HCT116 (cell line): ENCODE results near the gene NPL. TPM values are rescaled to one million over a fixed set of nuclear protein-coding genes. Genes with fewer than 3 reads are reported as not detected.

Experiments
- ATAC-seq: fragments of 200-7000 bp; cut with Tn5 transposase; 2 replicates; pipeline ENCODE4 v1.9.1; 2020; ENCODE audit warnings: mild to moderate bottlenecking, moderate library complexity
- BruUV-seq: library from RNA; stranded (reverse); fragments of 400-500 nt; replicated peaks from 2 replicates; lab custom pipeline; 2021; lab: Mats Ljungman, UMichigan
- CTCF ChIA-PET: fragments of 300-600 bp; sonication (Branson Sonifier 250); formaldehyde crosslinking; loops from one replicate; lab custom pipeline; 2021; ENCODE audit warnings: antibody characterized with exemption; lab: Charles Lee
- POLR2A ChIA-PET: fragments of 300-600, 350-600 bp; sonication (Branson Sonifier 250); formaldehyde crosslinking; loops from one replicate; lab custom pipeline; 2021; ENCODE audit warnings: antibody characterized with exemption; lab: Charles Lee
- RAD21 ChIA-PET, 2 experiments: fragments of 300-600 bp; sonication (Branson Sonifier 250); formaldehyde crosslinking; loops; one replicate each; lab custom pipeline; 2023; ENCODE audit warnings: low total read pairs in 2 of 2; ENCODE audit not compliant: uncharacterized antibody in 2 of 2, unreplicated experiment in 2 of 2, low non-redundant PET in 1 of 2; lab: Charles Lee
- DNase-seq: peaks from one replicate; pipeline ENCODE4 v3.0.0-alpha.2; 2010; ENCODE audit warnings: low read depth, low spot score
- H2AFZ ChIP-seq: fragments of 200-600 bp; shearing (Covaris generic), sonication (generic); 2 replicates; pipeline ENCODE4 v1.6.1; 2017; ENCODE audit warnings: low read depth, mixed run types, mixed read lengths, antibody characterized with exemption, low read length; ENCODE audit not compliant: poor library complexity, severe bottlenecking
- H3K27ac ChIP-seq: 2 replicates; pipeline ENCODE4 v1.5.1; 2012; ENCODE audit warnings: low read depth, low read length
- H3K27me3 ChIP-seq: fragments of 200-600 bp; sonication (generic); 2 replicates; pipeline ENCODE4 v1.6.1; 2016; ENCODE audit warnings: mixed run types, low read length, mixed read lengths; ENCODE audit not compliant: insufficient read depth
- H3K36me3 ChIP-seq, 2 experiments: fragments of 200-500 bp in 1 of 2; fragments of 200-600 bp in 1 of 2; sonication (Bioruptor generic) in 1 of 2; sonication (generic) in 1 of 2; 2 replicates each; pipeline versions ENCODE4 v1.5.1 to v1.6.1; 2014 to 2016; ENCODE audit warnings: low read length in 2 of 2, inconsistent platforms in 1 of 2, mixed read lengths in 1 of 2, mixed run types in 1 of 2; ENCODE audit not compliant: insufficient read depth in 2 of 2, control insufficient read depth in 1 of 2
- H3K4me1 ChIP-seq, 2 experiments: fragments of 200-600 bp in 1 of 2; sonication (generic) in 1 of 2; 2 replicates each; pipeline versions ENCODE4 v1.5.1 to v1.6.1; 2012 to 2017; ENCODE audit warnings: low read length in 2 of 2, inconsistent platforms in 1 of 2, mild to moderate bottlenecking in 1 of 2, mixed read lengths in 1 of 2, mixed run types in 1 of 2, moderate library complexity in 1 of 2; ENCODE audit not compliant: insufficient read depth in 2 of 2, control insufficient read depth in 1 of 2
- H3K4me2 ChIP-seq: fragments of 200-600 bp; sonication (generic); 2 replicates; pipeline ENCODE4 v1.6.1; 2017; ENCODE audit warnings: mixed run types, low read length, mixed read lengths
- H3K4me3 ChIP-seq, 2 experiments: fragments of 200-600 bp in 1 of 2; sonication (generic) in 1 of 2; replicated peaks in 1 of 2; 2 replicates each; pipeline ENCODE4 v1.5.1; 2011 to 2016; ENCODE audit warnings: low read length in 2 of 2, control low read depth in 1 of 2, low read depth in 1 of 2, mild to moderate bottlenecking in 1 of 2, mixed read lengths in 1 of 2, mixed run types in 1 of 2
- H3K79me2 ChIP-seq: fragments of 200-600 bp; sonication (generic); 2 replicates; pipeline ENCODE4 v1.6.1; 2017; ENCODE audit warnings: mild to moderate bottlenecking, mixed run types, low read length, moderate library complexity, mixed read lengths; ENCODE audit not compliant: insufficient read depth
- H3K9ac ChIP-seq: fragments of 200-600 bp; sonication (generic); 2 replicates; pipeline ENCODE4 v1.6.1; 2016; ENCODE audit warnings: low read length, mixed read lengths
- H3K9me2 ChIP-seq: fragments of 200-600 bp; sonication (generic), shearing (Covaris generic); 2 replicates; pipeline ENCODE4 v1.6.1; 2017; ENCODE audit warnings: mixed run types, mild to moderate bottlenecking, moderate library complexity; ENCODE audit not compliant: insufficient read depth
- H3K9me3 ChIP-seq, 2 experiments: fragments of 200-500 bp in 1 of 2; fragments of 200-600 bp in 1 of 2; sonication (Bioruptor generic) in 1 of 2; sonication (generic) in 1 of 2; 2 replicates each; pipeline ENCODE4 v1.6.1; 2014 to 2017; ENCODE audit warnings: low read length in 2 of 2, mixed read lengths in 2 of 2, inconsistent platforms in 1 of 2, low read depth in 1 of 2, mild to moderate bottlenecking in 1 of 2, mixed run types in 1 of 2, moderate library complexity in 1 of 2; ENCODE audit not compliant: control insufficient read depth in 1 of 2, insufficient read depth in 1 of 2
- H4K20me1 ChIP-seq: fragments of 200-600 bp; sonication (generic), shearing (Covaris generic); 2 replicates; pipeline ENCODE4 v1.6.1; 2017; ENCODE audit warnings: mixed run types, mild to moderate bottlenecking, moderate library complexity; ENCODE audit not compliant: insufficient read depth
- CBX3 ChIP-seq: IDR thresholded peaks from 2 replicates; pipeline ENCODE4 v1.6.1; 2012; ENCODE audit warnings: low read depth
- CTCF ChIP-seq, 3 experiments: fragments of 200-600 bp in 1 of 3; sonication (generic) in 1 of 3; IDR thresholded peaks in 2 of 3; conservative IDR thresholded peaks in 1 of 3; 2 replicates each; pipeline ENCODE4 v1.5.1; 2012 to 2017; ENCODE audit warnings: low read depth in 2 of 3, low read length in 2 of 3, antibody characterized with exemption in 1 of 3, borderline replicate concordance in 1 of 3, control low read depth in 1 of 3, mild to moderate bottlenecking in 1 of 3, mixed read lengths in 1 of 3, mixed run types in 1 of 3, moderate library complexity in 1 of 3; ENCODE audit not compliant: insufficient read depth in 1 of 3
- EGR1 ChIP-seq: IDR thresholded peaks from 2 replicates; pipeline ENCODE4 v1.6.1; 2012; ENCODE audit warnings: low read depth
- ELF1 ChIP-seq: IDR thresholded peaks from 2 replicates; pipeline ENCODE4 v1.6.1; 2012; ENCODE audit warnings: low read depth, borderline replicate concordance
- JUND ChIP-seq: IDR thresholded peaks from 2 replicates; pipeline ENCODE4 v1.6.1; 2012
- POLR2A ChIP-seq: IDR thresholded peaks from 2 replicates; pipeline ENCODE4 v1.7.0; 2011; ENCODE audit warnings: borderline replicate concordance; ENCODE audit not compliant: insufficient read depth, insufficient read length; ENCODE audit errors: extremely low read depth
- RAD21 ChIP-seq: IDR thresholded peaks from 2 replicates; pipeline ENCODE4 v1.6.1; 2012; ENCODE audit warnings: low read depth, mild to moderate bottlenecking
- REST ChIP-seq: IDR thresholded peaks from 2 replicates; pipeline ENCODE4 v1.6.1; 2012; ENCODE audit warnings: low read depth
- SP1 ChIP-seq: IDR thresholded peaks from 2 replicates; pipeline ENCODE4 v1.6.1; 2012; ENCODE audit warnings: low read depth
- TCF7L2 ChIP-seq: IDR thresholded peaks from 2 replicates; pipeline ENCODE4 v1.7.0; 2011; ENCODE audit warnings: borderline replicate concordance, inconsistent platforms; ENCODE audit not compliant: insufficient read depth, insufficient read length; ENCODE audit errors: extremely low read depth
- ZNF274 ChIP-seq: fragments of 200-500 bp; sonication (Bioruptor generic); IDR thresholded peaks from 2 replicates; pipeline ENCODE4 v1.6.1; 2014; ENCODE audit warnings: mild to moderate bottlenecking, low read depth, low read length, inconsistent platforms
- intact Hi-C: fragments of 100-400 bp; cut with micrococcal nuclease; formaldehyde crosslinking; loops from 2 replicates; pipeline ENCODE4 v1.10.0; 2022
- total RNA-seq: library from RNA; stranded (reverse); gene quantifications from one replicate; pipeline ENCODE4 v1.2.1, GENCODE V29; 2021; ENCODE audit not compliant: unreplicated experiment
- TF ChIP-seq, protein P1 (sequence below): IDR thresholded peaks from 2 replicates; pipeline ENCODE4 v1.6.1; 2012

The NPL gene
- total RNA-seq, 1 experiment from 2014 or later = 0.39 TPM

- no peaks in the 10 kb centered on the region for H3K9me3 ChIP-seq
- no peak overlapping the region for H3K4me2 ChIP-seq
- ChIA-PET RAD21 (no interaction called here), POLR2A (no interaction called here), CTCF (no interaction called here)
- no peaks in the 10 kb centered on the region for H3K27me3 ChIP-seq
- no peaks in the 10 kb centered on the region for H3K4me1 ChIP-seq
- no TSS peak for BruUV-seq
- no peaks in the 10 kb centered on the region for H4K20me1 ChIP-seq
- H3K4me3 ChIP-seq = no peak overlapping the region
- intact Hi-C loops = no loop called here
- H2AFZ ChIP-seq = no peak overlapping the region
- H3K36me3 ChIP-seq = no peaks in the 10 kb centered on the region
- no peak overlapping the region for H3K9ac ChIP-seq
- no peak for TF ChIP-seq TCF7L2
- TF ChIP-seq CTCF (IDR thresholded peaks at IDR 0.05 in 2 of 3, conservative IDR thresholded peaks at IDR 0.05 in 1 of 3; ENCODE audit: borderline replicate concordance in 1 of 3, insufficient read depth in 1 of 3, low read depth in 2 of 3, low read length in 2 of 3) = no peak
- DNase-seq (no peak), ATAC-seq (no peak)
- no peak overlapping the region for H3K27ac ChIP-seq
- no peaks in the 10 kb centered on the region for H3K79me2 ChIP-seq
- H3K9me2 ChIP-seq = no peaks in the 10 kb centered on the region
These were observed 33.9 kb upstream of the NPL start for GRCh38 chr1:182755632-182756031.

DNA sequence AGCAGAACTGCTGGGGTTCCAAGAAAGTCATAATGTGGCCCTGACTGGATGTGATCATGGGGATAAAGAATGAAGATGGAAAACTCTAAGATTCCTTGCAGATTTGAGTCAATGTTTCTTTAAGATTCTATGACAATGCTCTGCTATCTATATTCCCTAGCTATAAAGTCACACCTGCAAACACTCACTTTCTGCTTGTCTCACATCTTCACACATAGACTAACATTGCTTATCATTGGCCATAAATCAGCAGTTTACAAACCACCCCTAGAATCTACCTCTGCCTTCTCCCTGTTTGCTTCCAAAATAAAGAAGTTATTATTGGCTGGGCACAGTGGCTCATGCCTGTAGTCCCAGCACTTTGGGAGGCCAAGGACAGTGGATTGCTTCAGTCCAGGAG lies 33.1 kb upstream of the NPL start:
- Histone ChIP-seq H3K79me2 (no peaks in the 10 kb centered on the region), H2AFZ (no peak overlapping the region), H3K4me3 (no peak overlapping the region), H3K27ac (no peak overlapping the region), H3K9ac (no peak overlapping the region), H4K20me1 (no peaks in the 10 kb centered on the region), H3K4me2 (no peak overlapping the region), H3K27me3 (no peaks in the 10 kb centered on the region), H3K4me1 (no peaks in the 10 kb centered on the region), H3K9me3 (no peaks in the 10 kb centered on the region), H3K9me2 (no peaks in the 10 kb centered on the region), H3K36me3 (no peaks in the 10 kb centered on the region)
- RAD21 ChIA-PET = no interaction called here
- CTCF ChIA-PET = no interaction called here
- no peak for ATAC-seq
- no TSS peak for BruUV-seq
- no peak for DNase-seq
- intact Hi-C loops = no loop called here
- POLR2A ChIA-PET = no interaction called here
- TF ChIP-seq REST = no peak
- no peak for TF ChIP-seq SP1
- no peak for TF ChIP-seq TCF7L2
- no peak for TF ChIP-seq EGR1
- TF ChIP-seq ELF1 = no peak
- no peak for TF ChIP-seq CTCF (IDR thresholded peaks at IDR 0.05 in 2 of 3, conservative IDR thresholded peaks at IDR 0.05 in 1 of 3; ENCODE audit: borderline replicate concordance in 1 of 3, insufficient read depth in 1 of 3, low read depth in 2 of 3, low read length in 2 of 3)
- TF ChIP-seq, protein P1, sequence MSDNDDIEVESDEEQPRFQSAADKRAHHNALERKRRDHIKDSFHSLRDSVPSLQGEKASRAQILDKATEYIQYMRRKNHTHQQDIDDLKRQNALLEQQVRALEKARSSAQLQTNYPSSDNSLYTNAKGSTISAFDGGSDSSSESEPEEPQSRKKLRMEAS = no peak
- no peak for TF ChIP-seq POLR2A
- no peak for TF ChIP-seq CBX3
- no peak for TF ChIP-seq ZNF274
- TF ChIP-seq RAD21 = no peak
- no peak for TF ChIP-seq JUND
